ENCODE measurements around the gene FEV. TPM values are rescaled to one million over a fixed set of nuclear protein-coding genes. Genes with fewer than 3 reads are reported as not detected.

The FEV gene
- total and polyA plus RNA-seq, 2 experiments from 2014 or later, result not detected

- TF ChIP-seq, protein P1, sequence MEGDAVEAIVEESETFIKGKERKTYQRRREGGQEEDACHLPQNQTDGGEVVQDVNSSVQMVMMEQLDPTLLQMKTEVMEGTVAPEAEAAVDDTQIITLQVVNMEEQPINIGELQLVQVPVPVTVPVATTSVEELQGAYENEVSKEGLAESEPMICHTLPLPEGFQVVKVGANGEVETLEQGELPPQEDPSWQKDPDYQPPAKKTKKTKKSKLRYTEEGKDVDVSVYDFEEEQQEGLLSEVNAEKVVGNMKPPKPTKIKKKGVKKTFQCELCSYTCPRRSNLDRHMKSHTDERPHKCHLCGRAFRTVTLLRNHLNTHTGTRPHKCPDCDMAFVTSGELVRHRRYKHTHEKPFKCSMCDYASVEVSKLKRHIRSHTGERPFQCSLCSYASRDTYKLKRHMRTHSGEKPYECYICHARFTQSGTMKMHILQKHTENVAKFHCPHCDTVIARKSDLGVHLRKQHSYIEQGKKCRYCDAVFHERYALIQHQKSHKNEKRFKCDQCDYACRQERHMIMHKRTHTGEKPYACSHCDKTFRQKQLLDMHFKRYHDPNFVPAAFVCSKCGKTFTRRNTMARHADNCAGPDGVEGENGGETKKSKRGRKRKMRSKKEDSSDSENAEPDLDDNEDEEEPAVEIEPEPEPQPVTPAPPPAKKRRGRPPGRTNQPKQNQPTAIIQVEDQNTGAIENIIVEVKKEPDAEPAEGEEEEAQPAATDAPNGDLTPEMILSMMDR (IDR thresholded peaks at IDR 0.05; ENCODE audit: low read depth, low read length), result no peak
- no peak for DNase-seq (ENCODE audit: low read depth in 1 of 2, low spot score in 1 of 2)
- H3K4me1 ChIP-seq (ENCODE audit: low read depth), result no peaks in the 10 kb centered on the region
- H3K9me3 ChIP-seq (ENCODE audit: low read depth), result no peaks in the 10 kb centered on the region
- H3K27ac ChIP-seq, result no peak overlapping the region
- H3K27me3 ChIP-seq, result peaks cover 68% of the 10 kb centered on the region
- H3K36me3 ChIP-seq, result no peaks in the 10 kb centered on the region
- no peak overlapping the region for H3K4me3 ChIP-seq
Observed at GRCh38 chr2:219016721-219017120, 31.7 kb upstream of the FEV start.

DNA sequence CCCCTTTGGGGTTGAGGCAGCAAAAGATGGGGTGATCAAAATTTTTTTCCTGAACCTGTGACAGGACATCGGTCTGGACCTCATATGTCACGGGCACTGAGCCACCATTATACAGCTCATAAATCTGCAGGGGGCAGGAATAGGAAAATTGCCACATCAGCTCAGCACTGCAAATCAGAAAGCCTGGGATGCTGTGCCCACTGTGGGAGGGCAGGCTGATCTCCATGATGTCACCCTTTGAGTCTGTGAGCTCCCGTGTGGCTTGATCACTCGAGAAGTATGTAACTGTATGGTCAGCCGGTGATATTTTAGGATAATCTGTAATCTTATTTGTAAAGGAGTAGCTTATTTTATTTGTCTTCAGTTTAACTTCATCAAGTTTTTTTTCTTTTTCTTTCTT is 25.9 kb upstream of the FEV start:
- Histone ChIP-seq H3K27me3 (peaks cover 88% of the 10 kb centered on the region), H3K4me1 (ENCODE audit: low read depth) (no peaks in the 10 kb centered on the region), H3K27ac (no peak overlapping the region), H3K9me3 (ENCODE audit: low read depth) (no peaks in the 10 kb centered on the region), H3K4me3 (no peak overlapping the region), H3K36me3 (no peaks in the 10 kb centered on the region)
- no peak for DNase-seq (ENCODE audit: low read depth in 1 of 2, low spot score in 1 of 2)
- TF ChIP-seq, protein P1 (IDR thresholded peaks at IDR 0.05; ENCODE audit: low read depth, low read length), result no peak

GRCh38 chr2:219010162-219010756 is 25.3 kb upstream of the FEV start:
- TF ChIP-seq, protein P1 (IDR thresholded peaks at IDR 0.05; ENCODE audit: low read depth, low read length), result peak; percentile 22
- Histone ChIP-seq H3K4me3 (no peak overlapping the region), H3K27ac (no peak overlapping the region), H3K4me1 (ENCODE audit: low read depth) (no peaks in the 10 kb centered on the region), H3K27me3 (peaks cover 88% of the 10 kb centered on the region), H3K9me3 (ENCODE audit: low read depth) (no peaks in the 10 kb centered on the region), H3K36me3 (no peaks in the 10 kb centered on the region)
- peak in 1 of 2 donors; percentile 40 for DNase-seq (ENCODE audit: low read depth in 1 of 2, low spot score in 1 of 2)

GRCh38 chr2:219009294-219009693 is 24.3 kb upstream of the FEV start:
- TF ChIP-seq, protein P1 (IDR thresholded peaks at IDR 0.05; ENCODE audit: low read depth, low read length), result no peak
- peaks cover 88% of the 10 kb centered on the region for H3K27me3 ChIP-seq
- H3K27ac ChIP-seq, result no peak overlapping the region
- no peaks in the 10 kb centered on the region for H3K9me3 ChIP-seq (ENCODE audit: low read depth)
- H3K4me1 ChIP-seq (ENCODE audit: low read depth), result no peaks in the 10 kb centered on the region
- DNase-seq (ENCODE audit: low read depth in 1 of 2, low spot score in 1 of 2), result no peak
- no peaks in the 10 kb centered on the region for H3K36me3 ChIP-seq
- H3K4me3 ChIP-seq, result no peak overlapping the region

- H3K4me3 ChIP-seq, result no peak overlapping the region
- H3K4me1 ChIP-seq (ENCODE audit: low read depth), result peaks cover 15% of the 10 kb centered on the region
Observed at GRCh38 chr2:219003979-219004378, 19.0 kb upstream of the FEV start.

More at GRCh38 chr2:219003979-219004378, 19.0 kb upstream of the FEV start:
- no peaks in the 10 kb centered on the region for H3K9me3 ChIP-seq (ENCODE audit: low read depth)
- H3K36me3 ChIP-seq, result no peaks in the 10 kb centered on the region
- H3K27me3 ChIP-seq, result peaks cover 100% of the 10 kb centered on the region
- no peak overlapping the region for H3K27ac ChIP-seq
- TF ChIP-seq, protein P1 (IDR thresholded peaks at IDR 0.05; ENCODE audit: low read depth, low read length), result no peak
- DNase-seq (ENCODE audit: low read depth in 1 of 2, low spot score in 1 of 2), result no peak

Measured in cardiac muscle cell (in vitro differentiated cells and primary cell).